Thyroid gland (tissue), 4 donors: Measurements from ENCODE around the gene C5AR2. TPM values are rescaled to one million over a fixed set of nuclear protein-coding genes. Genes with fewer than 3 reads are reported as not detected.

ENCODE experiments used
- DNase-seq, 2 donors: peaks; one replicate each; pipeline ENCODE4 v3.0.0-alpha.2; 2019
- H3K27ac ChIP-seq, 3 donors: fragments of 200-600 bp; sonication (generic); 1 replicate in 2 of 3; 2 replicates in 1 of 3; pipeline ENCODE4 v1.5.1; 2016 to 2019; ENCODE audit warnings: mild to moderate bottlenecking in 1 of 3, moderate library complexity in 1 of 3
- H3K27me3 ChIP-seq: fragments of 200-600 bp; sonication (generic); one replicate; pipeline ENCODE4 v1.5.1; 2019
- H3K36me3 ChIP-seq, 2 donors: fragments of 200-600 bp; sonication (generic); one replicate each; pipeline ENCODE4 v1.5.1; 2016 to 2019
- H3K4me1 ChIP-seq, 2 donors: fragments of 200-600 bp; sonication (generic); one replicate each; pipeline ENCODE4 v1.5.1; 2017 to 2019
- H3K4me3 ChIP-seq, 3 donors: fragments of 200-600 bp; sonication (generic); replicated peaks in 1 of 3; 1 replicate in 2 of 3; 2 replicates in 1 of 3; pipeline ENCODE4 v1.5.1; 2016; ENCODE audit warnings: mild to moderate bottlenecking in 1 of 3
- H3K9me3 ChIP-seq: fragments of 200-600 bp; sonication (generic); one replicate; pipeline ENCODE4 v1.5.1; 2017
- CTCF ChIP-seq, 6 experiments: fragments of 200-600 bp in 3 of 6; fragments of 450-650 bp in 3 of 6; sonication (generic) in 3 of 6; IDR thresholded peaks; one replicate each; pipeline ENCODE4 v1.5.1; 2016 to 2019; ENCODE audit warnings: antibody characterized with exemption in 6 of 6, mild to moderate bottlenecking in 2 of 6, inconsistent platforms in 1 of 6, moderate library complexity in 1 of 6
- POLR2A ChIP-seq, 2 donors: fragments of 450-650 bp; IDR thresholded peaks; one replicate each; pipeline ENCODE4 v1.6.1; 2017; ENCODE audit warnings: antibody characterized with exemption in 2 of 2, mild to moderate bottlenecking in 2 of 2, moderate library complexity in 1 of 2
- WGBS, 2 donors: methylation state at CpG; one replicate each; pipeline ENCODE4 v1.1.5; 2017; 5-methylcytosine and 5-hydroxymethylcytosine counted together
- intact Hi-C: fragments of 100-400 bp; cut with DNase I; formaldehyde crosslinking; loops from one replicate; pipeline ENCODE4 v1.15.1; 2023
- total RNA-seq, 4 donors: library from RNA; depleted of rRNA; stranded (reverse); fragments of >200 nt; gene quantifications; one replicate each; pipeline ENCODE4 v1.2.3, GENCODE V29; 2016

C5AR2 gene
- total RNA-seq, 4 donors from 2014 or later, result 0.11 to 3.8 (median 2.0) TPM

DNA sequence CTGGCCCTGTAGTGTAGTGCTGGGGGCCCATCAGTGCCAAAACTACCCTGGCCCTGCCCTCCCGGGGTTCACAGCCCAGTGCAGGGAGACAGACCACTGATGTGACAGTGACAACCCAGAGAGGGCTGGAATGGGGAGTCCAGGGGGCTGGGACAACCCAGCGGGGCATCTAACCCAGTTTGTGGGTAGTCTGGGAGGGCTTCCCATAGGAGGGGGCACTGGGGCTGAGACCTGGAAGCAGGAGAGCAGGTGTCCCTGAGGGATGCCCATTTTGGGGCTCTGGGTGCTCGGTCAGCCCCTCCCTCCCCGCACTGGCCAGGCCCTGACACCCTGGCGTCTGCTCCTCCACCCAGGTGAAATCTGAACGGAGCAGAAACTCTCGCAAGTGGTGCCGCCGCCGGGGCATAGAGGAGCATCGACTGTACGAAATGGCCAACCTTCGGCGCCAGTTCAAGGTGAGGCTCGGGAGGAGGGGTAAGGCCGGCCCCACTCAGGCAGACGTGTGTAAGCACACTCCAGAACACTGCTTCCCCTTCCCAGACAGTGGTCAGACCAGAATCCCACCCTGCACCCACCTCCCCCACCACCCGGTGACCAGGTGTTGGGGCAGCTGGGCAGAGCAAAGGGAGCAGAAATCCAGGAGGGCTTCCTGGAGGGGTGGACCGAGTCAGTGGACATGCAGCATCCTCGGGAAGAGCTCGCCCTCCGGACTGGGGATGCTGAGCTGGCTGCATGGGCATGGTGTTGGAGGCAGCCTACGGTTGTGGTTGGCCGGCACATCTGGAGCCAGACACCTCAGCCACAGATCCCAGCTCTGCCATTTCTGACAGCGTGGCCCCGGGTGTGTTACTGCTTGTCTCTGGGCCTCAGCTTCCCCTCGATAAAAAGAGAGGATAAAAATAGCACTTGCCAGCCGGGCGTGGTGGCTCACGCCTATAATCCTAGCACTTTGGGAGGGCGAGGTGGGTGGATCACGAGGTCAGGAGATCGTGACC lies 41.6 kb downstream of the C5AR2 start:
- TF ChIP-seq CTCF (IDR thresholded peaks at IDR 0.05), result no peak
- TF ChIP-seq POLR2A (IDR thresholded peaks at IDR 0.05), result no peak
- 90 to 94% methylated on average over 24 to 30 of the region's 33 CpGs for WGBS, 2 donors
- Histone ChIP-seq H3K36me3 (peaks cover 52 to 58% of the 10 kb centered on the region in 2 donors), H3K27me3 (no peaks in the 10 kb centered on the region), H3K4me1 (peaks cover 0 to 7% of the 10 kb centered on the region in 2 donors), H3K4me3 (no peak overlapping the region), H3K27ac (no peak overlapping the region), H3K9me3 (no peaks in the 10 kb centered on the region)
- intact Hi-C loops, result no loop called here
- no peak for DNase-seq

DNA sequence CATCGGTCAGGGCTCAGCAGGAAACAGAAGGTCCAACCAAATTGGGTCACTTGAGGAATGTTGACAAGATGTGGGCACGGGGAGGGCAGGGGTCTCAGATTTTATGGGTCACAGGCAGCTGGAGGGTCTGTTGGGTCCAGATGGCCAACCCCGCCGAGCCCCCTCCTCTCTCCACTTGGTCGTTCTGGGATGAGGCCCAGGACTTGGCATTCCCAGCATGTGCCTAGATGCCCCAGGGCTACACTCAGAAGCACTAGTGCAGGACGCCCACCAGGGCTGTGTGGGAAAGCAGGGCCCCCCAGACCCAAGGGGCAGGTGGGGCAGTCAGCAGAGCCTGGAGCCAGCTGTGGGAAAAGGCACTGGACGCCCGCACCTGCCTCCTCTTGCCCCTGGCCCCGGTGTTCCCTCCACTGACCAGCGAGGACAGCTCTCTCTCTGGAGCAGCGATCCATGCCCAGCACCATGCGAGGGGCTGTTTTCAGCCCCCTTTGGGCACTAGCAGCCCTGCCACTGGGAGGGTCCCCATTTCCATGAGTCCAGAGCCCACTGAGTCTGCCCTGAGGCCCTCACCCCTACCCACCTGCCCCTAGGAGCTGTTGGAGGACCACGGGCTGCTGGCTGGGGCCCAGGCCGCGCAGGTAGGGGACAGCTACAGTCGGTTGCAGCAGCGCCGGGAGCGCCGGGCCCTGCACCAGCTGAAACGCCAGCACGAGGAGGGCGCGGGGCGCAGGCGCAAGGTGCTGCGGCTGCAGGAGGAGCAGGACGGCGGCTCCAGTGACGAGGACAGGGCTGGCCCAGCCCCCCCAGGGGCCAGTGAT lies 43.1 kb downstream of the C5AR2 start:
- H3K4me3 ChIP-seq, result no peak overlapping the region
- no peak overlapping the region for H3K27ac ChIP-seq
- no peak for DNase-seq
- no peaks in the 10 kb centered on the region for H3K9me3 ChIP-seq
- intact Hi-C loops, result no loop called here
- peaks cover 58 to 60% of the 10 kb centered on the region in 2 donors for H3K36me3 ChIP-seq
- WGBS, 2 donors, result 95% methylated on average over 26 to 27 of the region's 30 CpGs
- no peaks in the 10 kb centered on the region for H3K27me3 ChIP-seq
- no peaks in the 10 kb centered on the region for H3K4me1 ChIP-seq
- TF ChIP-seq POLR2A (IDR thresholded peaks at IDR 0.05), result no peak
- no peak for TF ChIP-seq CTCF (IDR thresholded peaks at IDR 0.05)

DNA sequence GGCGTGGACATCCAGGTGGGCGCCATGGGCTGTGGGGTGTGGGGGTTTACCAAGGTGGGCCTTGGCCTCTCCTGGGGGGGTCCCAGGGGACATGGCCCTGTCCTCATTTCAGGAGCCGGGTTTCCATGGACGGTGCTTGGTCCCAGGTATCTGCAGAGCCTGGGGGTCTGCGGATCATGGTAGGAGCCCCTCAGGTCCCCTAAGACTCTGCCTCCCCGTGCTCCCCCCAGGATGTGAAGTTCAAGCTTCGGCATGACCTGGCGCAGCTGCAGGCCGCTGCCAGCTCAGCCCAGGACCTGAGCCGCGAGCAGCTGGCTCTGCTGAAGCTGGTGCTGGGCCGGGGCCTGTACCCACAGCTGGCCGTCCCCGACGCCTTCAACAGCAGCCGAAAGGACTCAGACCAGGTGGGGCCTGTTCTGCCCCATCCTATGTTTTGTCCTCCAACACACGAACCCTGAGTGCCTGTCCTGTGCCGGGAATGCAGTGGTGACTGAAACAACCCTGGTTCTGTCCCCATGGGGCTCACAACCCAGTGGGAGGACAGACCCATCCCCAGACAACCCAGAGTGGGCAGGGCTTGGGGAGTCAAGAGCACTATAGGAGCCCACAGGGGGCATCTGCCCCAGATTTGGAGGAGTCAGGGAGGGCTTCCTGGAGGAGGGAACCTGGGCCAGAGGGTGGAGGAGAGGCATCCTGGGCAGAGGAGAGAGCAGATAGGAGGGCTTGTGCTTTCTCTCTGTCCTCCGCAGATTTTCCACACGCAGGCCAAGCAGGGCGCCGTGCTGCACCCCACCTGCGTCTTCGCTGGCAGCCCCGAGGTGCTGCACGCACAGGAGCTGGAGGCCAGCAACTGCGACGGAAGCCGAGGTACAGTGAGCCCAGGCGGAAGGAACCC lies 44.0 kb downstream of the C5AR2 start:
- H3K4me3 ChIP-seq, result no peak overlapping the region
- peaks cover 60 to 62% of the 10 kb centered on the region in 2 donors for H3K36me3 ChIP-seq
- 92 to 98% methylated on average over 12 to 27 of the region's 30 CpGs for WGBS, 2 donors
- no peak overlapping the region for H3K27ac ChIP-seq
- H3K9me3 ChIP-seq, result no peaks in the 10 kb centered on the region
- TF ChIP-seq POLR2A (IDR thresholded peaks at IDR 0.05) (no peak), CTCF (IDR thresholded peaks at IDR 0.05) (no peak)
- intact Hi-C loops, result no loop called here
- H3K4me1 ChIP-seq, result no peaks in the 10 kb centered on the region
- H3K27me3 ChIP-seq, result no peaks in the 10 kb centered on the region
- DNase-seq, result no peak

DNA sequence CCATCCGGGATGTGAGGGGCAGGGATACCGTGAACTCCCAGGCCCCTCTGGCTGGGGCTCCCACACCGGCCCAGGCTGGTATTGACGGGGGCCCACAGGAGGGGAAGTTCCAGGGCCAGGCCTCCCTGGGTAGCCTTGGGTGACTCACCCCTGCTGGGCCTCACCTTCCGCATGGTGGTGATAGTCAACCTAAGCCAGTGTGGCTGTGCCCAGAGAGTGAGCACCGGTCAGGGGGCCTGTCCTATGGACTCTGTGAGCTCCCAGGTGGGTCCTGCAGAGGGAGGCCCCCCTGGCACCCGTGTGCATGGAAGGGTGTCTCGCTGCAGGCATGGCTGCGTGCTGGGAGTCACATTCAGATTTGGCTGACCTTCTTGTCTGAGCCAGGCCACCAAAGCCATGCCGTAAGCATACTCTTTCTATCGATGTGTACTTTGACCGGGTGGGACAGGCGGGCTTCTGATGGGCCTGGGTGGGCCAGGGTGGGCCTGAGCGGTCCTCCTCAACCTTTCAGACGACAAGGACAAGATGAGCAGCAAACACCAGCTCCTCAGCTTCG lies 44.7 kb downstream of the C5AR2 start:
- DNase-seq, result no peak
- intact Hi-C loops, result no loop called here
- Histone ChIP-seq H3K27me3 (no peaks in the 10 kb centered on the region), H3K27ac (no peak overlapping the region), H3K9me3 (no peaks in the 10 kb centered on the region), H3K4me1 (no peaks in the 10 kb centered on the region), H3K36me3 (peaks cover 63 to 66% of the 10 kb centered on the region in 2 donors), H3K4me3 (no peak overlapping the region)
- WGBS, 2 donors, result 89 to 94% methylated on average over 8 of the region's 16 CpGs
- TF ChIP-seq POLR2A (IDR thresholded peaks at IDR 0.05) (no peak), CTCF (IDR thresholded peaks at IDR 0.05) (no peak)
